Spleen (tissue), 7 donors: Measurements from ENCODE around the gene CPED1.

Experiments
- CTCF ChIP-seq, 11 experiments: fragments of 200-600 bp in 7 of 11; fragments of 450-650 bp in 4 of 11; sonication (generic) in 4 of 11; IDR thresholded peaks in 8 of 11; conservative IDR thresholded peaks in 3 of 11; 1 replicate in 7 of 11; 2 replicates in 4 of 11; pipeline versions ENCODE4 v1.4.0 to v1.8.0; 2016 to 2021; ENCODE audit warnings: antibody characterized with exemption in 11 of 11, inconsistent platforms in 4 of 11, mild to moderate bottlenecking in 1 of 11
- POLR2A ChIP-seq, 3 donors: fragments of 450-650 bp; IDR thresholded peaks; one replicate each; pipeline ENCODE4 v1.5.1; 2017; ENCODE audit warnings: antibody characterized with exemption in 3 of 3, mild to moderate bottlenecking in 1 of 3
- POLR2AphosphoS5 ChIP-seq, 3 donors: sonication (generic); formaldehyde crosslinking; IDR thresholded peaks; one replicate each; pipeline ENCODE4 v1.5.1; 2017; ENCODE audit warnings: antibody characterized with exemption in 3 of 3
- donor health status: DM: no; HTN: no; CAD: no; lungs with moderate emphysema.
- donor health status: DM: no; HTN: no; CAD: no.
- donor health status: DM: no; HTN: no; CAD: no.

- no peak for TF ChIP-seq POLR2AphosphoS5 (IDR thresholded peaks at IDR 0.05)
- no peak for TF ChIP-seq CTCF (IDR thresholded peaks at IDR 0.05 in 8 of 11, conservative IDR thresholded peaks at IDR 0.05 in 3 of 11)
- no peak for TF ChIP-seq POLR2A (IDR thresholded peaks at IDR 0.05)
These were observed 345.9 kb downstream of the CPED1 start for GRCh38 chr7:121334376-121334775.
